H9 (cell line): ENCODE data around the gene CPB2. TPM values are rescaled to one million over a fixed set of nuclear protein-coding genes. Genes with fewer than 3 reads are reported as not detected.

Source experiments
- DNase-seq: peaks from one replicate; pipeline ENCODE4 v3.0.0-alpha.2; 2017
- H2AFZ ChIP-seq: one replicate; pipeline ENCODE4 v1.6.1; 2013; ENCODE audit warnings: mild to moderate bottlenecking, low read length, control low read depth, moderate library complexity
- H2AK5ac ChIP-seq: 2 replicates; pipeline ENCODE4 v1.6.1; 2013; ENCODE audit warnings: low read length, control low read depth, mixed read lengths; ENCODE audit not compliant: insufficient read length
- H2BK120ac ChIP-seq: one replicate; pipeline ENCODE4 v1.6.1; 2013; ENCODE audit warnings: low read depth, mild to moderate bottlenecking, low read length, control low read depth, inconsistent platforms; ENCODE audit not compliant: poor library complexity, severe bottlenecking
- H2BK12ac ChIP-seq: 2 replicates; pipeline ENCODE4 v1.6.1; 2013; ENCODE audit warnings: low read length, control low read depth, mixed read lengths, low read depth; ENCODE audit not compliant: insufficient read length
- H2BK15ac ChIP-seq: 2 replicates; pipeline ENCODE4 v1.6.1; 2013; ENCODE audit warnings: low read depth, low read length, control low read depth
- H2BK20ac ChIP-seq: one replicate; pipeline ENCODE4 v1.6.1; 2013; ENCODE audit warnings: low read depth, mild to moderate bottlenecking, low read length, control low read depth, inconsistent platforms; ENCODE audit not compliant: poor library complexity, severe bottlenecking
- H2BK5ac ChIP-seq: 2 replicates; pipeline ENCODE4 v1.6.1; 2013; ENCODE audit warnings: low read length, control low read depth, mixed read lengths; ENCODE audit not compliant: insufficient read length
- H3K14ac ChIP-seq: 2 replicates; pipeline ENCODE4 v1.6.1; 2013; ENCODE audit warnings: low read length, control low read depth; ENCODE audit not compliant: insufficient read depth
- H3K18ac ChIP-seq: 2 replicates; pipeline ENCODE4 v1.6.1; 2013; ENCODE audit warnings: low read depth, mild to moderate bottlenecking, mixed read lengths, low read length, control low read depth; ENCODE audit not compliant: insufficient read length
- H3K23ac ChIP-seq: 2 replicates; pipeline ENCODE4 v1.6.1; 2013; ENCODE audit warnings: low read length, control low read depth, mixed read lengths, low read depth; ENCODE audit not compliant: insufficient read length
- H3K23me2 ChIP-seq: 2 replicates; pipeline ENCODE4 v1.6.1; 2013; ENCODE audit warnings: low read depth, mild to moderate bottlenecking, mixed read lengths, low read length, control low read depth; ENCODE audit not compliant: insufficient read length, poor library complexity, severe bottlenecking
- H3K27ac ChIP-seq: 2 replicates; pipeline ENCODE4 v1.5.1; 2013; ENCODE audit warnings: low read length, control low read depth, mixed read lengths, low read depth; ENCODE audit not compliant: insufficient read length
- H3K27me3 ChIP-seq: 2 replicates; pipeline ENCODE4 v1.6.1; 2013; ENCODE audit warnings: low read length, control low read depth, inconsistent platforms; ENCODE audit not compliant: insufficient read depth
- H3K4ac ChIP-seq: 2 replicates; pipeline ENCODE4 v1.6.1; 2013; ENCODE audit warnings: low read depth, mild to moderate bottlenecking, control low read depth, inconsistent platforms, low read length, moderate library complexity
- H3K4me1 ChIP-seq: 2 replicates; pipeline ENCODE4 v1.6.1; 2013; ENCODE audit warnings: low read length, control low read depth, inconsistent platforms; ENCODE audit not compliant: insufficient read depth
- H3K4me2 ChIP-seq: 2 replicates; pipeline ENCODE4 v1.6.1; 2013; ENCODE audit warnings: low read length, control low read depth, mixed read lengths; ENCODE audit not compliant: insufficient read length, insufficient read depth
- H3K56ac ChIP-seq: 2 replicates; pipeline ENCODE4 v1.6.1; 2013; ENCODE audit warnings: low read depth, mild to moderate bottlenecking, mixed read lengths, low read length, control low read depth; ENCODE audit not compliant: insufficient read length
- H3K79me1 ChIP-seq: 2 replicates; pipeline ENCODE4 v1.6.1; 2013; ENCODE audit warnings: low read depth, mild to moderate bottlenecking, moderate library complexity, low read length, control low read depth, inconsistent platforms; ENCODE audit not compliant: insufficient read depth, poor library complexity, severe bottlenecking
- H3K79me2 ChIP-seq: 2 replicates; pipeline ENCODE4 v1.6.1; 2013; ENCODE audit warnings: low read length, control low read depth, inconsistent platforms; ENCODE audit not compliant: insufficient read depth
- H3K9ac ChIP-seq: 2 replicates; pipeline ENCODE4 v1.6.1; 2013; ENCODE audit warnings: low read length, control low read depth, mixed read lengths; ENCODE audit not compliant: insufficient read length; ENCODE audit errors: extremely low read depth
- H3K9me3 ChIP-seq: one replicate; pipeline ENCODE4 v1.6.1; 2013; ENCODE audit warnings: low read depth, low read length, inconsistent platforms; ENCODE audit not compliant: control insufficient read depth
- H3T11ph ChIP-seq: one replicate; pipeline ENCODE4 v1.6.1; 2013; ENCODE audit warnings: mild to moderate bottlenecking, low read length, control low read depth, inconsistent platforms
- H4K20me1 ChIP-seq: one replicate; pipeline ENCODE4 v1.6.1; 2013; ENCODE audit not compliant: control insufficient read depth, insufficient read length, insufficient read depth
- H4K5ac ChIP-seq: 2 replicates; pipeline ENCODE4 v1.6.1; 2013; ENCODE audit warnings: low read depth, mild to moderate bottlenecking, mixed read lengths, low read length, control low read depth; ENCODE audit not compliant: insufficient read length
- H4K8ac ChIP-seq: replicated peaks from 2 replicates; pipeline ENCODE4 v1.6.1; 2013; ENCODE audit warnings: low read length, control low read depth, mixed read lengths, low read depth; ENCODE audit not compliant: insufficient read length
- H4K91ac ChIP-seq: 2 replicates; pipeline ENCODE4 v1.6.1; 2013; ENCODE audit warnings: low read depth, mild to moderate bottlenecking, moderate library complexity, mixed read lengths, low read length, control low read depth; ENCODE audit not compliant: insufficient read length
- H3K27ac Mint-ChIP-seq, 3 experiments: 2 replicates in 2 of 3; 3 replicates in 1 of 3; pipeline ENCODE4 v1.8.0; 2020 to 2021; ENCODE audit warnings: mixed read lengths in 3 of 3, mild to moderate bottlenecking in 1 of 3, moderate library complexity in 1 of 3
- H3K27me3 Mint-ChIP-seq: 2 replicates; pipeline ENCODE4 v1.8.0; 2021; ENCODE audit warnings: low read depth, mild to moderate bottlenecking, moderate library complexity, mixed read lengths
- H3K36me3 Mint-ChIP-seq, 3 experiments: 2 replicates in 2 of 3; 3 replicates in 1 of 3; pipeline ENCODE4 v1.8.0; 2020 to 2021; ENCODE audit warnings: low read depth in 3 of 3, mixed read lengths in 3 of 3; ENCODE audit not compliant: insufficient read depth in 1 of 3
- H3K4me1 Mint-ChIP-seq, 2 experiments: 2 replicates each; pipeline ENCODE4 v1.8.0; 2020; ENCODE audit warnings: mixed read lengths in 2 of 2
- H3K4me3 Mint-ChIP-seq, 2 experiments: 2 replicates in 1 of 2; 3 replicates in 1 of 2; pipeline ENCODE4 v1.8.0; 2020 to 2021; ENCODE audit warnings: mild to moderate bottlenecking in 2 of 2, mixed read lengths in 2 of 2, moderate library complexity in 1 of 2
- H3K9me3 Mint-ChIP-seq, 2 experiments: 2 replicates in 1 of 2; 3 replicates in 1 of 2; pipeline ENCODE4 v1.8.0; 2020; ENCODE audit warnings: mild to moderate bottlenecking in 2 of 2, mixed read lengths in 2 of 2, moderate library complexity in 1 of 2
- total RNA-seq: library from RNA; stranded (reverse); gene quantifications from 2 replicates; pipeline ENCODE4 v1.2.1, GENCODE V29; 2021
- TF ChIP-seq, protein P1 (sequence below): fragments of 200-600 bp; sonication (generic); conservative IDR thresholded peaks from 3 replicates; pipeline ENCODE4 v1.8.0; 2021; ENCODE audit warnings: antibody characterized with exemption, mild to moderate bottlenecking

Gene CPB2
- total RNA-seq, 1 experiment from 2014 or later: not detected

DNA sequence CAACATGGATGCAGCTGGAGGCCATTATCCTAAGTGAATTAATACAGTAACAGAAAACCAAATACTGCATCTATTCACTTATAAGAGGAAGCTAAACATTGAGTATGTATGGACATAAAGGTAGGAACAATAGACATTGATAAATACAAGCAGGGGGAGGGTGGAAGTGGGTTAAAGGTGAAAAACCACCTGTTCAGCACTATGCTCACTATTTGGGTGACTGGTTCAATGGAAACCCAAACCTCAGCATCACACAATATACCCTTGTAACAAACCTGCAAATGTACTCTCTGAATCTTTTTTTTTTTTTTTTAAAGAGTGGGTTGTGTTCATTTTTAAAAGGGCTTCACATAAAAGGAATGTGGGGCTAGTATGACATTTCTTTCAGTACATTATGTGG is 26.9 kb upstream of the CPB2 start:
- H3K9me3 Mint-ChIP-seq: no peaks in the 10 kb centered on the region
- Histone ChIP-seq H3K4me2 (no peak overlapping the region), H3K79me2 (no peaks in the 10 kb centered on the region)

More for the DNA sequence above, 26.9 kb upstream of the CPB2 start:
- Histone ChIP-seq H2BK12ac (no peak overlapping the region), H3K23ac (no peak overlapping the region), H3K79me1 (no peaks in the 10 kb centered on the region), H3T11ph (no peak overlapping the region), H3K56ac (no peak overlapping the region), H3K23me2 (no peaks in the 10 kb centered on the region), H4K91ac (no peak overlapping the region), H2BK20ac (no peak overlapping the region), H4K8ac (no peak overlapping the region), H2BK5ac (no peak overlapping the region), H2AFZ (no peak overlapping the region), H2BK120ac (no peak overlapping the region), H2AK5ac (no peak overlapping the region), H3K18ac (no peak overlapping the region), H3K14ac (no peak overlapping the region), H3K9ac (no peak overlapping the region), H3K9me3 (no peaks in the 10 kb centered on the region), H2BK15ac (no peak overlapping the region), H3K27me3 (no peaks in the 10 kb centered on the region), H4K20me1 (no peaks in the 10 kb centered on the region), H3K4ac (no peak overlapping the region), H3K4me1 (peaks cover 4% of the 10 kb centered on the region; the same call in 1 of the 2 replicates), H4K5ac (no peak overlapping the region), H3K27ac (no peak overlapping the region)
- no peak for DNase-seq
- no peak overlapping the region for H3K27ac Mint-ChIP-seq
- no peak overlapping the region for H3K4me3 Mint-ChIP-seq
- H3K4me1 Mint-ChIP-seq: peaks cover 10 to 11% of the 10 kb centered on the region in 2 experiments
- no peaks in the 10 kb centered on the region for H3K36me3 Mint-ChIP-seq
- H3K27me3 Mint-ChIP-seq: no peaks in the 10 kb centered on the region
- TF ChIP-seq, protein P1, sequence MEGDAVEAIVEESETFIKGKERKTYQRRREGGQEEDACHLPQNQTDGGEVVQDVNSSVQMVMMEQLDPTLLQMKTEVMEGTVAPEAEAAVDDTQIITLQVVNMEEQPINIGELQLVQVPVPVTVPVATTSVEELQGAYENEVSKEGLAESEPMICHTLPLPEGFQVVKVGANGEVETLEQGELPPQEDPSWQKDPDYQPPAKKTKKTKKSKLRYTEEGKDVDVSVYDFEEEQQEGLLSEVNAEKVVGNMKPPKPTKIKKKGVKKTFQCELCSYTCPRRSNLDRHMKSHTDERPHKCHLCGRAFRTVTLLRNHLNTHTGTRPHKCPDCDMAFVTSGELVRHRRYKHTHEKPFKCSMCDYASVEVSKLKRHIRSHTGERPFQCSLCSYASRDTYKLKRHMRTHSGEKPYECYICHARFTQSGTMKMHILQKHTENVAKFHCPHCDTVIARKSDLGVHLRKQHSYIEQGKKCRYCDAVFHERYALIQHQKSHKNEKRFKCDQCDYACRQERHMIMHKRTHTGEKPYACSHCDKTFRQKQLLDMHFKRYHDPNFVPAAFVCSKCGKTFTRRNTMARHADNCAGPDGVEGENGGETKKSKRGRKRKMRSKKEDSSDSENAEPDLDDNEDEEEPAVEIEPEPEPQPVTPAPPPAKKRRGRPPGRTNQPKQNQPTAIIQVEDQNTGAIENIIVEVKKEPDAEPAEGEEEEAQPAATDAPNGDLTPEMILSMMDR: no peak
